ENCODE measurements around the gene IFNLR1.
"Not testable (repeated sequence)": the region's sequence is repeated elsewhere in the genome, so short reads cannot be mapped to it uniquely, and the experiment has no call there.

The IFNLR1 gene

GRCh38 chr1:24186993-24187790 lies at the start of gene IFNLR1:
IFNLR1 (minus strand) TSS chr1:24187289; CDS start chr1:24187248, 41 bp downstream.
- peak; percentile 75 for DNase-seq (ENCODE audit: low spot score)

DNA sequence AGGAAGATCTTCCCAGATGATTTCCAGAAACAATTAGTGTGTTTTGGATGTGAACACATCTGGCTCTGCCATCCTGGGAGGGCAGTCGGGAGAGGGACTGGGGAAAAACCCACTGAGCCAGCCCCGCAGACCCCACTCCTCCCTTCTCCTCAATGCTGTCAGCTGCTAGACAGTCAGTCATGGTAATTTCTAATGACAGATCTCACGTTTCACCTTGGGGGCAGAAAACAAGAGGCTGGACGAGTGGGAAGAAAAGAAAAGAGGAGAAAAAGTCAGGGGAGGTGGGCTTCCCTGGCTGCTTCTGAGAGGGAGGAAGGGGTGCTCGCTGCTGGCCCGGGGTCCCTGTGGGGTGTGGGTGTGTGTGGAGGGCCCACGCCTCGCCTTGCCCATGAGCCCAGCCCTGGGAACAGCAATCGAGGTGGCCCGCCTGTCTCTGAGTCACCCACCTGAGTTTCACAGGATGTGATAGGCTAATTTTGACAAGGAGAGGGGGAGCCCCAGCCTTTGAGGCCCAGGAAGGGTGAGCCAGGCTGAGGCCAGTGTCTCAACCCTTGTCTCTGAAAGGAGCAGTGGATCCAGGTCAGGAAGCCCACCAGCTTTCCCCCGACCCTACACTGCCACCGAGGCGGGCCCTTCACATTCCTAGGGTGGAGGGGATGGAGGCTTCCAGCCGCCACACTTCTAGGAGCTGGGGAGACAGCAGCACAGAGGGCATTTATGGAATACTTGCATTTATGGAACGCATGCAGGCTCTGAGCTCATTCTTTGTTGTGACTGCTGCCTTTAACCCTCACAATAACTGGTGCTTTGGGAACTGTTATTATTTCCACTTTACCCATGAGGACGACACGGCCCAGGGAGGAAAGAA lies 49.1 kb upstream of the IFNLR1 start:
- DNase-seq (ENCODE audit: low spot score) = no peak

DNA sequence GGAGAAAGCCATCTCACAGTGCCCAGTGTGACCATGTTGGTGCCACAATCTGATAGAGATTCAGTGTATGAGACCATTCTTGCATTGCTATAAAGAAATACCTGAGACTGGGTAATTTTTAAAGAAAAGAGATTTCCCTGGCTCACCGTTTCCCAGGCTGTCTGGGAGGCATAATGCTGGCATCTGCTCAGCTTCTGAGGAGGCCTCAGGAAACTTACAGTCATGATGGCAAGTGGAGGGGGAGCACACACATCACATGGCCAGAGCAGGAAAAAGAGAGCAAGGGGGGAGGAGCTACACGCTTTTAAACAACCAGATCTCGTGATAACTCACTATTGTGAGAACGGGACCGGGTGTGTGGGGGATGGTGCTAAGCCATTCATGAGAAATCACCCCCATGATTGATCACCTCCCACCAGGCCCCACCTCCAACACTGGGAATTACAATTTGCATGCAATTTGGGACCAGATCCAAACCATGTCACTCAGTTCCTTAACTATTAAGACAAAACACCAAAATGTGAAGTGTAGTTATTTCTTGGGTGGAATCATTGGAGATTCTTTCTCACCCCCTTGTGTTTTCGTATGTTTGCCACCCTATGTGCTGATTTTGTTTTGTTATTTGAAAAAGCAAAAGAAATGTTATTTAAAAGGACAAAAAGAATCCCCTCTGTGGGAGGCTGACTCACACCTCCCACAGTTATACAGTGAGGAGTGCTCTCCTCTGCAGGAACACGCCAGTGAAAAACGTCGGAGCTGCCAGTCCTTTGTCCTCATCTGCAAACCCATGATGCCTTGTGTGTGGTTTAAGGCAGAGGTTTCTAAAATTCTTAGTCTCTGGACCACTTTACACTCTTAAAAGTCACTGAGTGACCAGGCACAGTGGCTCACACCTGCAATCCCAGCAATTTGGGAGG lies 46.9 kb upstream of the IFNLR1 start:
- DNase-seq (ENCODE audit: low spot score) = no peak

- DNase-seq (ENCODE audit: low spot score) = no peak
These were observed 44.6 kb upstream of the IFNLR1 start for GRCh38 chr1:24231701-24232100.

DNA sequence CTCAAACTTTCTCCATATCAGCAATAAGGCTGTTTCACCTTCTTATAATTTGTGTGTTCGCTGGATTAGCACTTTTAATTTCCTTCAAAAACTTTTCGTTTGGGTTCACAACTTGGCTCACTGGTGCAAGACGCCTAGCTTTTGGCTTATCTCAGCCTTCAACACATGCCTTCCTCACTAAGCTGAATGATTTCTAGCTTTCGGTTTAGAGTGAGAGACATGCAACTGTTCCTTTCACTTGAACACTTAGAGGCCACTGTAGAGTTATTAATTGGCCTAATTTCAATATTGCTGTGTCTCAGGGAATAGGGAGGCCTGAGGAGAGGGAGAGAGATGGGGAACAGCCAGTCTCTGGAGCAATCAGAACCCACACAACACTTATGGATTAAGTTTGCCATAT lies 41.2 kb upstream of the IFNLR1 start:
- DNase-seq (ENCODE audit: low spot score) = no peak

DNA sequence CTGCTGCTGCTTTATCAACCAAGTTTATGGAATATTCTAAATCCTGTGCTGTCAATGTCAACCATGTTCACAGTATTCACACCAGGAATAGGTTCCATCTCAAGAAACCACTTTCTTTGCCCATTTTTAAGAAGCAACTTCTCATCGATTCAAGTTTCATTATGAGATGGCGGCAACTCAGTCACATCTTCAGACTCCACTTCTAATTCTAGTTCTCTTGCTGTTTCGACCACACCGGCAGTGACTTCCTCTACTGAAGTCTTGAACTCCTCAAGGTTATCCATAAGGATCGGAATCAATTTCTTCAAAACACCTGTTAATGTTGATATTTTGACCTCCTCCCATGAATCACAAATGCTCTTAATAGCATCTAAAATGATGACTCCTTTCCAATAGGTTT lies 39.7 kb upstream of the IFNLR1 start:
- DNase-seq (ENCODE audit: low spot score) = no peak

DNA sequence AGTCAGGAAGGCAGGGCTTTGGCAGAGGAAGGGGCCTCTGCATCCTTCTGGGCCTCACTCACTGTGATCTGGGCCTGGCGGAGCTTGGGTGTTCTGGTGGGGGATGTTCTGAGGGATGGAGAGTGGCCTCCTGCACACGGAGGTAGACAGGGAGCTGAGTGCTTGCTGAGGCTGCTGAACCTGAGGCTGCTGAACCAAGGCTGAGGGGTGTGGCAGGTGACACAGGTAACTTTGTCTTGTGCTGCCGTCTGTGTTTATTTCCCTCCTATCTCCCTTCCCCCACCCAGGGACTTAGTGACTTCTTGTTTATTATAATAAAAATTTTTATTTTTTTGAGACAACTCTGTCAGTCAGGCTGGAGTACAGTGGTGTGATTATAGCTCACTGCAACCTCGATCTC lies 37.7 kb upstream of the IFNLR1 start:
- no peak for DNase-seq (ENCODE audit: low spot score)

GRCh38 chr1:24224086-24224485 lies 37.0 kb upstream of the IFNLR1 start:
- no peak for DNase-seq (ENCODE audit: low spot score)

DNA sequence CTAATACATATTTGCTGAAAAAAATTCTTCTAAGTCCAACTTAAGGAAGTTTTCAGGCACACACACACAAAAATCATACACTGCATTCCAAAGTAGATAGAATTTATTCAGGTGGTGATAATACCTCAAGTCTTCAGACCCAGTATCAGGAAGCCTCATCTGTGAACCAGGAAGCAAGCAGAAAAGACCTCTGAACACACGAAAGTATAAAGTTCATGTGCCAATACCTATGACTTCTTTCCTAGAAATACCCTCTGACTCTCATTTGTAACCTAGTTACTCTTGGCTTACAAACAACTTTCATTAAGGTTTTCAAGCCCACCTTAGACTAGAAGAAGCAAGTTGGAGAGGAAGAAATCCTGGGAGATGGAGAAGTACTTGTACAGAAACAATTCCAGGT lies 35.7 kb upstream of the IFNLR1 start:
- no peak for DNase-seq (ENCODE audit: low spot score)

DNA sequence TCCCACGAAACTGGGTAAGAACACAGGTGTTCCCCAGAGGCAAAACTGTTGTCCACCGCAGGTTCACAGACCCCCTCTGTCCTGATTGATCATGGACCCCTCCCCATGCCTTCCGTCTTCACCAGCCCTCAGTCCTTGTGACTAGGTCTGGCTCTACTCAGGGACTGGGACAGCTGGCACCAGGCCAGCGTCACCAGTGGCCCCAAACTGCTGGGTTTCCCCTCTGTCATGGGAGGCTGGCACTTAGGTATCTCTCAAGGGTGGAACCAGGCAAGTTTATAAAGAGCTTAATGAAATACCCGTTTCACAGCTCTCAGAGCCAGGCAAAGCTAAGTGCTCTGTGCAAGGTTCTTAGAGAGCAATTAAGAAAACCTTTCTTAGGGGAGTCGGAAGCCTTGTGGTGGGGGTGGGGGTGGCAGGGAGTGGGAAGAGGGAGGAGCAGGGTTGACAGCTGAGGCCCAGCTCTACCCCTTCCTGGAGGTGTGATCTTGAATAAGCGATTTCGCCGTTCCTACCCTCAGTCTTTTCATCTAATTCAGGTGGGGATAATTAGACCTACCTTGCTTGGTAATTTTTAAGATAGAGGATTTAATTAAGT lies 35.0 kb upstream of the IFNLR1 start:
- no peak for DNase-seq (ENCODE audit: low spot score)

DNA sequence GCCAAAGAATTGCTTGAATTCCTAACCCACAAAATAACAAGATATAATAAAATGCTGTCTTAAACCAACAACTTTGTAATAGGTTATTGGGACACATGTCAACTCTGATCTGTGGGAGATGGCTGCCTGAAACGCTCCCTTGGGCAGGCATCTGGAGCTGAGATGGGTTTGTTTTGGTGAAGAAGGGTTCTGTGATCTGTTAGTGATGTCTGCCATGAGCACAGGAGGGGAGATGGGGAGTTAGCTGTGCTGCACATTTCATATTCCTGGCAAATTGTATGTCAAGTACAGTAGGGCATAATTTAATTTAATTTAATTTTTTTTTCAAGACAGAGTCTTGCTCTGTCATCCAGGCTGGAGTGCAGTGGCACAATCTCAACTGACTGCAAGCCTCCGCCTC lies 34.2 kb upstream of the IFNLR1 start:
- DNase-seq (ENCODE audit: low spot score) = no peak

DNA sequence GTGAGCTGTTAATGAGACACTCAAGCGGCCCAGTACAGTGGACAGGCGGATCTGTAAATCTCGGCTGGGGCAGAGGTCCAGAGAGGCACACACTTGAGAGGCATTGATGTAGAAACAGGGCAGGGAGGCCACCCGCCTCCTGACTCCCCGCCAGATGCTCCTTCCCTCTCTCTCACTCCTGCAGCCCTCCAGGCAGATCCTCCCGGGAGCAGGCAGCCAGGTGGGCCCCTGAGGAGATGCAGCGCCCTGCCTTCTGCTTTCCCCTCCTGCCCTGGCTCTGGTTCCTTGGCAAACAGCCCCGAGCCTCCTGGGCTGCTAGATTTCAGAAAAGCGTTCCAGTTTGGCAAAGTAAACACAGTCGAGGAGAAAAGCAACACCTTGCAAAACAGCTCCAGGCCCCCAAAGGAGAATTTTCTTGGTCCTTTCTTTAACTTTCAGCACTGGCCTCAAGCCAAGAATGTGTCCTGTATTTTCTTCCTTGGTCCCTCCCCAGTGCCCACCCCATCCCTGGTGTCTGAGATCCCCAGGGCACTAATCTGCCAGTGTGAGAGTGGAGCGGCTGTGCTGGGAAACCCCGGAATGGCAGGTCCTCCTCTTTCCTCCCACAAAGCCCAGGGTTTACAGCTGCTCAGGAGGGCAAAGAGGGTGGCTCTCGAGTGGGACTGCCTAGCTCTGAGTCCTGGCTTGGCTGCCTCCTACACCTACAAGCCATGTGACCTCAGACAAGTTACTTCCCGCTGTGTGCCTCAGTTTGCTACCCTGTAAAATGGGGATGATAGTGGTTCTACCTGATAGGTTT lies 29.4 kb upstream of the IFNLR1 start:
- no peak for DNase-seq (ENCODE audit: low spot score)

DNA sequence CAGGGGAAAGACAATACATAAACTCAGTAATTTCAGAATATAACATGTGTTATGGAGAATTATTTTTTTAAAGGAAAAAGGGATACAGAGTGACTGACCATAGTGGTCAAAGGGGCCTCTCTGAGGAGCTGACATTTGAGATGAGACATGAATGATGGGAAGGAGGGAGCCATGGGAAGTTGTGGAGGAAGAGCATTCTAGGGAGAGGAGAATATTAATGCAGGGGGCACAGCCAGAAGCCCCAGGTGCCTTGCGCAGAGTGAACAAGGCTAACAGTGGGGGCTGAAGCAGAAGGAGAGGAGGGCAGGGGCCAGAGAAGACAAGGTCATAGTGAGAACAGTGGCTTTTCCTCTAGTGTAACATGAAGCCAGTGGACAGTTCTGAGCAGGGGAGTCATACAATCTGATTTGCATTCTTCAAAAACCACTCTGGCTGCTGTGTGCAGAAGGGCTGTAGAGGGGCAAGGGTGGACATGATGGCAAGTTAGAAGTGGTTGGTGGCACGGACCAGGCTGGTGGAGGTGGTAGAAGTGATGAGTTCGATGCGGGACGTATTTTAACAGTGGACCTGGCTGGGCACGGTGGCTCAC lies 28.2 kb upstream of the IFNLR1 start:
- DNase-seq (ENCODE audit: low spot score) = no peak

GRCh38 chr1:24212376-24212775 lies 25.3 kb upstream of the IFNLR1 start:
- no peak for DNase-seq (ENCODE audit: low spot score)

DNA sequence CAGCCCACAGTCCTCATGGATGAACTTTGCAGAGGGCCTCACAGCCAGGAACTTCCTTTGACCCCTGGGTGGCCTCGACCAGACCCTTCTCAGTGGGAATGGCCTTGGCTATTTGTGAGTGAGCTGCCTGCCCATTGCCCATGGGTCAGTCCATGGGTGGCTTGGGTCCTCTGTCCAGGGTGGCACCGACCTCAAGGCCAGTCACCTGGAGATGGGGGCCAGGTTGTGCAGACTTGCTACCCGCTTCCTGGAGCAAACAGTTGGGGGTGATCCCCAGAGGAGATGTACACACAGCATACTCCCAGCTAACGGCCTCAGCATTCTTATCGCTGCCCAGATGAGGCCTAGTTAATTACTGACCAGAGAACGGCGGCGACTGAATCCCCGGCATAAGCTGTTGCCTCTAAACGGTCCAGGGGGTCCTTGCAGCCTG lies 23.1 kb upstream of the IFNLR1 start:
- no peak for DNase-seq (ENCODE audit: low spot score)

- no peak for DNase-seq (ENCODE audit: low spot score)
These were observed 22.0 kb upstream of the IFNLR1 start for GRCh38 chr1:24209097-24209496.

DNA sequence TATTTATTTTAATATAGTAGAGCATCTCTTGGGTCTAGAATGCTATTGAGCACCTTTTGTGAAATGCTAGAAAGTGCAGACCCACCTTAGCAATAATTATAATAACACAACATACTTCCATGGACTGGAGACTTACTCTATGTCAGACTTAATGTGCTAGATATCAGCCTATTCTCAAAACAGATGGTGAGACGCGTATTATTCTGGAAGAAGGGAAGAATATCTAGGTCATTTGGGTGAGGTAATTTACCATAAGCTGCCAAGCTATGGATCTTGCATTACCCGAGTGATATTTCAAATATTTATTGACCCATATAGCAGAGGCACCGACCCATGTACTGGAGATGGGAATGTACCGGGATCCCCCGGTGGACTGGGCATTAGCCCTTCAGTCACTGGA lies 20.6 kb upstream of the IFNLR1 start:
- DNase-seq (ENCODE audit: low spot score) = no peak

GRCh38 chr1:24207395-24207687 lies 20.3 kb upstream of the IFNLR1 start:
- DNase-seq (ENCODE audit: low spot score) = not testable (repeated sequence)

- DNase-seq (ENCODE audit: low spot score) = no peak
These were observed 19.7 kb upstream of the IFNLR1 start for GRCh38 chr1:24206516-24207394.

GRCh38 chr1:24206083-24206464 lies 19.0 kb upstream of the IFNLR1 start:
- DNase-seq (ENCODE audit: low spot score) = no peak

Measured in ecto neural progenitor cell (in vitro differentiated cells).